SK-N-SH (cell line): ENCODE data around the gene FOXO3B. TPM values are rescaled to one million over a fixed set of nuclear protein-coding genes. Genes with fewer than 3 reads are reported as not detected.
"Not testable (repeated sequence)": the region's sequence is repeated elsewhere in the genome, so short reads cannot be mapped to it uniquely, and the experiment has no call there.

Source experiments
- CTCF ChIA-PET: fragments of 300-600, 350-600 bp; formaldehyde crosslinking; extraction: SDS; loops from one replicate; lab custom pipeline; 2021; lab: Yijun Ruan, JAX
- POLR2A ChIA-PET: fragments of 350-600 bp; sonication (Branson Sonifier 250); formaldehyde crosslinking; extraction: SDS; loops from one replicate; lab custom pipeline; 2020; ENCODE audit warnings: antibody characterized with exemption, inconsistent platforms; lab: Yijun Ruan, JAX
- DNase-seq: peaks from one replicate; pipeline ENCODE4 v3.0.0; 2012
- H2AFZ ChIP-seq: fragments of 200-600 bp; sonication (generic); 2 replicates; pipeline ENCODE4 v1.8.1; 2016; ENCODE audit warnings: antibody characterized with exemption, mild to moderate bottlenecking, low read depth
- H3F3A ChIP-seq: fragments of 200-600 bp; sonication (generic); replicated peaks from 2 replicates; pipeline ENCODE3; 2016; ENCODE audit warnings: antibody characterized with exemption, mild to moderate bottlenecking; ENCODE audit not compliant: insufficient read depth
- H3K27ac ChIP-seq, 2 experiments: fragments of 200-500 bp in 1 of 2; fragments of 200-600 bp in 1 of 2; sonication (Bioruptor generic) in 1 of 2; sonication (generic), shearing (Covaris generic) in 1 of 2; 2 replicates each; pipeline versions ENCODE4 v1.5.1 to v1.6.1; 2014 to 2016; ENCODE audit warnings: low read depth in 2 of 2, inconsistent platforms in 1 of 2, low read length in 1 of 2, mild to moderate bottlenecking in 1 of 2, mixed read lengths in 1 of 2
- H3K27me3 ChIP-seq: fragments of 200-600 bp; sonication (generic), shearing (Covaris generic); 2 replicates; pipeline ENCODE4 v1.6.1; 2016; ENCODE audit warnings: mixed run types; ENCODE audit not compliant: insufficient read depth
- H3K36me3 ChIP-seq, 2 experiments: fragments of 200-500 bp in 1 of 2; fragments of 200-600 bp in 1 of 2; sonication (Bioruptor generic) in 1 of 2; sonication (generic) in 1 of 2; replicated peaks in 1 of 2; 2 replicates each; pipeline versions ENCODE3 to v1.5.1; 2014 to 2016; ENCODE audit warnings: low read length in 1 of 2, mild to moderate bottlenecking in 1 of 2; ENCODE audit not compliant: insufficient read depth in 2 of 2, control insufficient read depth in 1 of 2
- H3K4me1 ChIP-seq, 2 experiments: fragments of 200-500 bp in 1 of 2; fragments of 200-600 bp in 1 of 2; sonication (Bioruptor generic) in 1 of 2; sonication (generic), shearing (Covaris generic) in 1 of 2; 2 replicates each; pipeline versions ENCODE4 v1.5.1 to v1.6.1; 2014 to 2016; ENCODE audit warnings: low read depth in 1 of 2, low read length in 1 of 2, mixed run types in 1 of 2; ENCODE audit not compliant: insufficient read depth in 2 of 2, control insufficient read depth in 1 of 2
- H3K4me2 ChIP-seq: fragments of 200-600 bp; sonication (generic), shearing (Covaris generic); 2 replicates; pipeline ENCODE4 v1.6.1; 2017; ENCODE audit warnings: mixed run types
- H3K4me3 ChIP-seq, 2 experiments: fragments of 200-500 bp in 1 of 2; fragments of 200-600 bp in 1 of 2; sonication (Bioruptor generic) in 1 of 2; sonication (generic), shearing (Covaris generic) in 1 of 2; 2 replicates each; pipeline versions ENCODE4 v1.5.1 to v1.8.1; 2014 to 2016; ENCODE audit warnings: low read depth in 2 of 2, inconsistent platforms in 1 of 2, low read length in 1 of 2, mild to moderate bottlenecking in 1 of 2, mixed read lengths in 1 of 2, moderate library complexity in 1 of 2
- H3K79me2 ChIP-seq: fragments of 200-600 bp; sonication (generic); 2 replicates; pipeline ENCODE4 v1.8.1; 2017; ENCODE audit warnings: mild to moderate bottlenecking; ENCODE audit not compliant: insufficient read depth
- H3K9ac ChIP-seq: fragments of 200-600 bp; sonication (generic); 2 replicates; pipeline ENCODE4 v1.6.1; 2017; ENCODE audit warnings: mixed run types
- H3K9me2 ChIP-seq: fragments of 200-600 bp; sonication (generic); 2 replicates; pipeline ENCODE4 v1.6.1; 2017; ENCODE audit warnings: mixed run types
- H3K9me3 ChIP-seq: fragments of 200-600 bp; sonication (generic); 2 replicates; pipeline ENCODE4 v1.6.1; 2017; ENCODE audit warnings: mixed run types, mild to moderate bottlenecking, moderate library complexity
- H4K20me1 ChIP-seq: fragments of 200-600 bp; sonication (generic); 2 replicates; pipeline ENCODE4 v1.6.1; 2017; ENCODE audit warnings: mild to moderate bottlenecking, mixed run types; ENCODE audit not compliant: insufficient read depth
- WGBS: methylation state at CpG from one replicate; pipeline ENCODE4 v1.1.6; 2017; ENCODE audit warnings: low lambda C conversion rate; 5-methylcytosine and 5-hydroxymethylcytosine counted together
- polyA plus RNA-seq, 3 experiments: library from polyadenylated mRNA; depleted of rRNA; stranded (reverse); fragments of >200 nt; gene quantifications; 2 replicates each; pipeline ENCODE4 v1.2.3, GENCODE V29; 2012

The FOXO3B gene
- polyA plus RNA-seq, 1 of the 3 experiments (the other 2 are of a cell fraction), result 3.0 TPM

GRCh38 chr17:18668625-18669024 is 13.5 kb downstream of the FOXO3B start:
- POLR2A ChIA-PET, CTCF ChIA-PET, H3K27ac ChIP-seq, H3K4me3 ChIP-seq, H3K9me3 ChIP-seq, H3K27me3 ChIP-seq, H4K20me1 ChIP-seq, H3K4me2 ChIP-seq, H3K79me2 ChIP-seq, H3K9ac ChIP-seq, H2AFZ ChIP-seq, H3K9me2 ChIP-seq, DNase-seq, H3F3A ChIP-seq, H3K4me1 ChIP-seq: not testable (repeated sequence)
- WGBS, result 100% methylated on average over 1 of the region's 1 CpG
- H3K36me3 ChIP-seq, result peaks cover 19 to 27% of the 10 kb centered on the region in 2 experiments

GRCh38 chr17:18667535-18667934 is 14.6 kb downstream of the FOXO3B start:
- H3K4me3 ChIP-seq, H2AFZ ChIP-seq, H3K27me3 ChIP-seq, H3F3A ChIP-seq, H3K27ac ChIP-seq, H3K4me1 ChIP-seq, H3K9ac ChIP-seq, CTCF ChIA-PET, H3K4me2 ChIP-seq, H3K79me2 ChIP-seq, H3K9me2 ChIP-seq, H4K20me1 ChIP-seq, POLR2A ChIA-PET, DNase-seq: not testable (repeated sequence)
- H3K9me3 ChIP-seq, result peaks cover 11% of the 10 kb centered on the region
- peaks cover 16 to 22% of the 10 kb centered on the region in 2 experiments for H3K36me3 ChIP-seq
- WGBS, result 93% methylated on average over 2 of the region's 3 CpGs

DNA sequence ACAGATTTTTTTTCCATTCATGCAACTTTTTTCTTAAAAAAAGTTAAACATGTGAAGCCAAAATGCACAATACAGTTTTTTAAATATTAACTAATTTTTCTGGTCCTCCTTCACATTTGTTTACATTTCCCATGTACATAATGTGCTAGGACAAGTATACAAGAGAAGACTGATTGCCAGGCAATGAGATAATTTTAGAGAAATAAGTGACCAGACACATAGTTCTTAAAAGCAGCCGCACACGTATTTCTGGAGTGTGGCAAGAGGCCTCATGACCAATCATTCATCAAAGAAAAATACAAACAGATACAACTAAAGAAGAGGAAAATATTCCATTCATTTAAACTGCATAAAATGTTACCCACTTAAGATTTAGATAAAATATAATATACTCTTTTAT is 15.8 kb downstream of the FOXO3B start:
- H3K79me2 ChIP-seq, POLR2A ChIA-PET, H3K4me2 ChIP-seq, H3K4me3 ChIP-seq, H2AFZ ChIP-seq, H3K4me1 ChIP-seq, H3K9ac ChIP-seq, H3K27me3 ChIP-seq, CTCF ChIA-PET, H3K9me2 ChIP-seq, H3K27ac ChIP-seq, DNase-seq, H3F3A ChIP-seq, H4K20me1 ChIP-seq: not testable (repeated sequence)
- WGBS, result 100% methylated on average over 2 of the region's 2 CpGs
- Histone ChIP-seq H3K36me3 (peaks cover 9 to 22% of the 10 kb centered on the region in 2 experiments), H3K9me3 (peaks cover 11% of the 10 kb centered on the region)

DNA sequence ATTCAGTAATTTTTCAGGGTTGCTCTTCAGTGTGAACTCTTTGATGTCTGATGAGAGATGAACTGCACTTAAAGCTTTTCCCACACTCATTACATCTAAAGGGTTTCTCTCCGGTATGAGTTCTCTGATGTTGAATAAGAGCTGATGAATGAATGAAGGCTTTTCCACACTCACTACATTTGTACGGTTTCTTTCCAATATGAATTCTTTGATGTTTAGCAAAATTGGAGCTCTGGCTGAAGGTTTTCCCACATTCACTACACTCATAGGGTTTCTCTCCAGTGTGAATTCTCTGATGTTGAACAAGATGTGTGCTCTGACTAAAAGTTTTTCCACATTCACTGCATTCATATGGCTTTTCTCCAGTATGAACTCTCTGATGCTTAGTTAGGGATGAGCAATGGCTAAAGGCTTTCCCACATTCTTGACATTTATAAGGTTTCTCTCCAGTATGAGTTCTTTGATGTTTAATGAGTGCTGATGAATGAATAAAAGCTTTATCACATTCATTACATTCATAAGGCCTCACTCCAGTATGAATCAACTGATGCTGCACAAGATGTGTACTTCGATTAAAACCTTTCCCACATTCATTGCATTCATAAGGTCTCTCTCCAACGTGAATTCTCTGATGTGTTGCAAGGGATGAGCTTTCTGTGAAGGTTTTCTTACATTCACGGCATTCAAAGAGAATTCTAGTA is 20.0 kb downstream of the FOXO3B start:
- CTCF ChIA-PET, H3F3A ChIP-seq, DNase-seq, H3K9me2 ChIP-seq, H3K4me2 ChIP-seq, H3K4me1 ChIP-seq, H3K79me2 ChIP-seq, H2AFZ ChIP-seq, H3K27me3 ChIP-seq, H4K20me1 ChIP-seq, H3K27ac ChIP-seq, H3K36me3 ChIP-seq, POLR2A ChIA-PET, H3K9ac ChIP-seq, H3K4me3 ChIP-seq: not testable (repeated sequence)
- peaks cover 11% of the 10 kb centered on the region for H3K9me3 ChIP-seq
- 65% methylated on average over 5 of the region's 5 CpGs for WGBS

GRCh38 chr17:18650094-18650493 is 32.0 kb downstream of the FOXO3B start:
- H3K79me2 ChIP-seq, H3K4me1 ChIP-seq, H3F3A ChIP-seq, CTCF ChIA-PET, H3K27ac ChIP-seq, H2AFZ ChIP-seq, H3K27me3 ChIP-seq, H4K20me1 ChIP-seq, H3K9me2 ChIP-seq, POLR2A ChIA-PET, H3K4me3 ChIP-seq, H3K9me3 ChIP-seq, H3K4me2 ChIP-seq, H3K9ac ChIP-seq, H3K36me3 ChIP-seq, DNase-seq: not testable (repeated sequence)
- WGBS, result 84% methylated on average over 15 of the region's 23 CpGs

- H2AFZ ChIP-seq, H4K20me1 ChIP-seq, H3K27me3 ChIP-seq, H3K36me3 ChIP-seq, CTCF ChIA-PET, H3F3A ChIP-seq, H3K9me2 ChIP-seq, H3K4me3 ChIP-seq, DNase-seq, H3K27ac ChIP-seq, H3K9me3 ChIP-seq, H3K4me2 ChIP-seq, H3K9ac ChIP-seq, POLR2A ChIA-PET, H3K4me1 ChIP-seq, H3K79me2 ChIP-seq: not testable (repeated sequence)
- WGBS, result 72% methylated on average over 6 of the region's 9 CpGs
Measured at GRCh38 chr17:18644291-18644690, 37.8 kb downstream of the FOXO3B start, which contains the start of gene TBC1D28. Gene TBC1D28 (minus strand): TSS chr17:18644391. CDS start chr17:18641352, 3,039 bp downstream.
